Activated CD8-positive, alpha-beta memory T cell treated with anti-CD3 and anti-CD28 coated beads, Interleukin-2, amount 50 U/mL, for 48 hours (primary cell): ENCODE measurements around the gene MRPL34.

Source experiments
- DNase-seq: peaks from one replicate; pipeline ENCODE4 v3.0.0-alpha.2; 2020

MRPL34 gene

DNA sequence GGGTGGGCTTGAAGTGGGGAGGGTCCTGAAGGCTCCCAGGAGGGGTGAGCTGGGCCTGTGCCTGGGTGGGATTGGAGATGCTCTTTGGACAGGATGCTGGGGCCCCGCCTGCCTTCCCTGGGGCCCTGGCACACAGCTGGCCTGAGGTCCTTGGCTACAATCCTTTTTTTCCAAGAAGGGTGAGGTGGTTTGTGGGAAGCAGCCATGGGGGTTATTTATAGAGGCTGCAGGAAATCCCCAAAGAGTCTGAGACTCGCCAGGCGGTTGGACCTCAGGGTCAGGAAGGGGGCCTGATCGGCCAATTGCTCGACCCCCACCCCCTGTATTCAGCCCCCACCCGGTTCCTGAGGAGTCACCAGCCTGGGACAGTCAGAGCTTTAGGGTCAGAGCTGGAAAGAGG is 41.7 kb downstream of the MRPL34 start:
- DNase-seq = no peak

- no peak for DNase-seq
Measured at GRCh38 chr19:17347877-17348276, 42.2 kb downstream of the MRPL34 start.

DNA sequence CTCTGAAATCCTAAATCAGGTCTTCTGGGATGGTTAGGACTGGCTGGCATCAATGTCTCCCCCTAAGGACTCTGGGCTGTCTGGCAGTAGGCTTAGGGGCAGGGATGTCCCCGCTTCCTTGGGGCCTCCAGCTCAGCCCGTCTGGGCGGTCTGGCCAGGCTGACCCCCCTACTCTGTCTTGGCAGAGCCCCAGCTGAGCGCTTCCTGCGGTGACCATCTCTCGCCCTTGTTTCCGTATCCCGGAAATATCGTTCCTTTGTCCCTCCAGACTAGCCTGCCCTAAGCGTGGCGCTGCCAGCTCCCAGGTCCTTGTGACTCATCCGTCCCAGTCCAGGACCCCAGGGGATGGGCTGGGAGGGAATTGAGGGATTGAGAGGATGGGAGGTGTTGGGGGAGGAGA is 43.0 kb downstream of the MRPL34 start:
- DNase-seq = no peak

- DNase-seq = no peak
Measured at GRCh38 chr19:17351815-17352435, 46.3 kb downstream of the MRPL34 start.

DNA sequence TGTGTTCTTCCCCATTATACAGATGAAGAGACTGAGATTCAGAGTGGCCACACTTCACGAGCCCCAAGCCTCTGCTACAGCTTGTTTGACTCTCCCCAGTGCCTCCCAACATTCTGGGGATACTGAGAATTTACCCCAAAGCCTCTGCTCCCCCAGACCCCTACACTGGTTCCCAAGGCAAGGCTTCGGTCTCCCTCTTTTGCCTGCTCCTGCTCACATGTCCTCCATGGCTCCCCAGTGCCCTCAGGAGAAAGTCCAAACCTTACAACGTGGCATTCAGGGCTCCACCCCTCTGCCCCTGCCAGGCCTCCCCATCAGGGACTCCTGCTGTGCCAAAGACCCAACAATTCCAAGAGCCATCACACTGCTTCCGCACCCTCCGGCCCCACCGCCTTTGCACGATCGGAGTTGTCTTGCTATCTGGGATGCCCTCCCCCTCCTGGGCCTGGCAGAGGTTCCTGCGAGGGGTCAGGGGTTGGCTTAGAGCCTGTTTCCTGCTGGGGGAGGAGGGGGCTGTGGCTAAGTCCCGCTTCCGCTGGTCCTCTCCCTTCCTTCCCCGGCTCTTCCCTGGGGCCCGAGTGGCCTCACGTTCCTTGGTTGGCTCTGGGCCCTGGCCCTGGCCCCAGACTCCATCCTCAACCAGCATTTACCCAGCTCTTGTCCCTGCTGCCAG is 47.1 kb downstream of the MRPL34 start:
- DNase-seq = no peak

DNA sequence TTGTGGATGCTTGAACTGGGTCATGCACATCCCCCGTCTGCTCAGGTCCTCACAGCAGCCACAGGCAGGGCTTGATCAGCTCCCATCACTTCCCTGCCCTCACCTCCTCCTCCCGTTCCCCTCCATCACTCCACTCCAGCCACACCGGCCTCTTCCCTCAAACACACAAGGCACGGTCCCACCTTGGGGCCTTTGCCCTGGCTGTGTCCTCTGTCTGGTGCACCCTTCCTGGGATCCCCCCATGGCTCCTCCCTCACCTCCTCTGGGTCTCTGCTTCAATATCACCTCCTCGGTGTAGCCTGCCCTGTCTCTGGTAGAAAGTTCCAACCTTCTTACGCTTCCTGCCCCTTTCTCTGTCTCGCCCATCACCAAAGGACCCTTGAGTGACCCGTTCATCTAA is 47.7 kb downstream of the MRPL34 start:
- DNase-seq = no peak
